Spleen (tissue), 7 donors: Measurements from ENCODE around the gene ALG10B.

Experiments used
- CTCF ChIP-seq, 11 experiments: fragments of 200-600 bp in 7 of 11; fragments of 450-650 bp in 4 of 11; sonication (generic) in 4 of 11; IDR thresholded peaks in 8 of 11; conservative IDR thresholded peaks in 3 of 11; 1 replicate in 7 of 11; 2 replicates in 4 of 11; pipeline versions ENCODE4 v1.4.0 to v1.8.0; 2016 to 2021; ENCODE audit warnings: antibody characterized with exemption in 11 of 11, inconsistent platforms in 4 of 11, mild to moderate bottlenecking in 1 of 11
- POLR2A ChIP-seq, 3 donors: fragments of 450-650 bp; IDR thresholded peaks; one replicate each; pipeline ENCODE4 v1.5.1; 2017; ENCODE audit warnings: antibody characterized with exemption in 3 of 3, mild to moderate bottlenecking in 1 of 3
- POLR2AphosphoS5 ChIP-seq, 3 donors: sonication (generic); formaldehyde crosslinking; IDR thresholded peaks; one replicate each; pipeline ENCODE4 v1.5.1; 2017; ENCODE audit warnings: antibody characterized with exemption in 3 of 3
- donor health status: DM: no; HTN: no; CAD: no; lungs with moderate emphysema.
- donor health status: DM: no; HTN: no; CAD: no.
- donor health status: DM: no; HTN: no; CAD: no.

DNA sequence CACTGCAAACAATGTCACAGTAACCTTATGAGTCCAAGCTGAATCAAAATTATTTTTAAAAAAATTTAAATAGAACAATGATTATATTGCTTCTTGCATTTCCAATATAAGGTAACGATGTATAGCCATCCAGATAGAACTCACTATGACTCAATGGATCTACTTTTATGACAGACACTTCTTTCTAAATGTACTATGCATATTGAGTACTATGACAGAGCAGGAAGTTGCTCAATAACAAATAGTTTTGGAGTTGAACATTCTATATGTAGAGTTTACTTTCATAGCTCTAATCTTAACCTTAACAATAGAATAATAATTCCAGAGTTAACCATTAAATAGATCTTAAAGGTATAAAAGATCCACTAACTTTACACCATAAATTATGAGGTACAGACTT lies 46.7 kb upstream of the ALG10B start:
- TF ChIP-seq CTCF (IDR thresholded peaks at IDR 0.05 in 8 of 11, conservative IDR thresholded peaks at IDR 0.05 in 3 of 11) (no peak), POLR2A (IDR thresholded peaks at IDR 0.05) (no peak), POLR2AphosphoS5 (IDR thresholded peaks at IDR 0.05) (no peak)
